ENCODE measurements around the gene NTSR1.

GRCh38 chr20:62702895-62703852 is 5.5 kb upstream of the NTSR1 start:
- TF ChIP-seq TAF1 (IDR thresholded peaks at IDR 0.05; ENCODE audit: low read depth, low read length): no peak
- no peak for TF ChIP-seq POLR2A (IDR thresholded peaks at IDR 0.05; ENCODE audit: low read depth, low read length)
- TF ChIP-seq POLR2AphosphoS5 (IDR thresholded peaks at IDR 0.05; ENCODE audit: low read depth, low read length): no peak

All from GM12891 (cell line).